AG09319 (cell line): ENCODE measurements around the gene MRPL28.

Source experiments
- DNase-seq: peaks from one replicate; pipeline ENCODE4 v3.0.0-alpha.2; 2010; ENCODE audit warnings: low read depth; ENCODE audit errors: extremely low read depth
- CTCF ChIP-seq: IDR thresholded peaks from 2 replicates; pipeline ENCODE4 v1.5.1; 2011; ENCODE audit warnings: low read depth, mild to moderate bottlenecking, inconsistent platforms, low read length, moderate library complexity

Gene MRPL28

GRCh38 chr16:330741-331140 is 39.6 kb downstream of the MRPL28 start:
- DNase-seq = no peak
- no peak for TF ChIP-seq CTCF

- DNase-seq = no peak
- no peak for TF ChIP-seq CTCF
Measured at GRCh38 chr16:325375-326145, 44.8 kb downstream of the MRPL28 start.

- no peak for TF ChIP-seq CTCF
- no peak for DNase-seq
Measured at GRCh38 chr16:324451-325334, 45.6 kb downstream of the MRPL28 start.

- TF ChIP-seq CTCF = no peak
- DNase-seq = no peak
Measured at GRCh38 chr16:324201-324450, 46.2 kb downstream of the MRPL28 start.

- TF ChIP-seq CTCF = no peak
Measured at GRCh38 chr16:322476-323143, 47.7 kb downstream of the MRPL28 start.

GRCh38 chr16:321532-321931 is 48.8 kb downstream of the MRPL28 start:
- TF ChIP-seq CTCF = no peak
- DNase-seq = no peak

More at GRCh38 chr16:322476-323143, 47.7 kb downstream of the MRPL28 start:
- DNase-seq = no peak

- TF ChIP-seq CTCF = no peak
- no peak for DNase-seq
Measured at GRCh38 chr16:320206-320605, 50.1 kb downstream of the MRPL28 start.
